H1 (cell line): ENCODE data around the gene DIABLO. TPM values are rescaled to one million over a fixed set of nuclear protein-coding genes. Genes with fewer than 3 reads are reported as not detected.
"Not testable (repeated sequence)": the region's sequence is repeated elsewhere in the genome, so short reads cannot be mapped to it uniquely, and the experiment has no call there.

Experiments
- CTCF ChIA-PET: fragments of 300-600 bp; sonication (Branson Sonifier 250); formaldehyde crosslinking; loops from one replicate; lab custom pipeline; 2021; ENCODE audit not compliant: partially characterized antibody; lab: Charles Lee
- POLR2A ChIA-PET: fragments of 300-600 bp; sonication (Branson Sonifier 250); formaldehyde crosslinking; loops from one replicate; lab custom pipeline; 2021; ENCODE audit warnings: inconsistent platforms; ENCODE audit not compliant: partially characterized antibody; lab: Charles Lee
- DNase-seq, 2 experiments: peaks; one replicate each; pipeline versions ENCODE4 v3.0.0 to v3.0.0-alpha.2; 2010 to 2022; ENCODE audit warnings: low spot score in 2 of 2, low read depth in 1 of 2, mixed read lengths in 1 of 2
- FAIRE-seq: peaks from 2 replicates; lab custom pipeline; 2011; peaks lifted over from hg19 to GRCh38; lab: Jason Lieb, UNC
- H2AFZ ChIP-seq: 2 replicates; pipeline ENCODE4 v1.8.1; 2012; ENCODE audit warnings: low read length, inconsistent platforms
- H2AK5ac ChIP-seq: 2 replicates; pipeline ENCODE4 v1.6.1; 2013; ENCODE audit warnings: low read depth, low read length
- H2BK120ac ChIP-seq: replicated peaks from 2 replicates; pipeline ENCODE3; 2013; ENCODE audit warnings: low read depth, low read length, inconsistent platforms
- H2BK12ac ChIP-seq: 2 replicates; pipeline ENCODE4 v1.6.1; 2013; ENCODE audit warnings: low read depth, low read length
- H2BK15ac ChIP-seq: 2 replicates; pipeline ENCODE4 v1.6.1; 2013; ENCODE audit warnings: low read length
- H2BK20ac ChIP-seq: 2 replicates; pipeline ENCODE4 v1.6.1; 2013; ENCODE audit warnings: low read length
- H2BK5ac ChIP-seq: 2 replicates; pipeline ENCODE4 v1.6.1; 2013; ENCODE audit warnings: low read depth, low read length
- H3K14ac ChIP-seq: 2 replicates; pipeline ENCODE4 v1.6.1; 2013; ENCODE audit warnings: inconsistent platforms; ENCODE audit not compliant: insufficient read length
- H3K18ac ChIP-seq: 2 replicates; pipeline ENCODE4 v1.6.1; 2013; ENCODE audit warnings: low read length; ENCODE audit errors: extremely low read depth
- H3K23ac ChIP-seq: 2 replicates; pipeline ENCODE4 v1.6.1; 2013; ENCODE audit warnings: inconsistent platforms; ENCODE audit not compliant: insufficient read length
- H3K23me2 ChIP-seq: 2 replicates; pipeline ENCODE4 v1.6.1; 2013; ENCODE audit warnings: low read depth, low read length
- H3K27ac ChIP-seq: 2 replicates; pipeline ENCODE4 v1.6.1; 2011; ENCODE audit warnings: low read depth, low read length, inconsistent platforms
- H3K27me3 ChIP-seq, 4 experiments: replicated peaks in 1 of 4; 1 replicate in 1 of 4; 2 replicates in 3 of 4; pipeline versions ENCODE4 v1.6.1 to v1.8.1; 2011 to 2013; ENCODE audit warnings: low read length in 3 of 4, mild to moderate bottlenecking in 3 of 4, inconsistent platforms in 2 of 4, mixed read lengths in 2 of 4, moderate library complexity in 1 of 4; ENCODE audit not compliant: control insufficient read depth in 3 of 4, insufficient read depth in 3 of 4; ENCODE audit errors: extremely low read depth in 1 of 4
- H3K36me3 ChIP-seq, 4 experiments: 2 replicates each; pipeline versions ENCODE4 v1.6.1 to v1.8.1; 2011 to 2013; ENCODE audit warnings: mild to moderate bottlenecking in 4 of 4, low read length in 3 of 4, moderate library complexity in 2 of 4, control low read depth in 1 of 4, inconsistent platforms in 1 of 4; ENCODE audit not compliant: insufficient read depth in 4 of 4, control insufficient read depth in 2 of 4
- H3K4ac ChIP-seq: replicated peaks from 2 replicates; pipeline ENCODE3; 2013; ENCODE audit warnings: low read length, low read depth, mixed read lengths, inconsistent platforms; ENCODE audit not compliant: insufficient read length
- H3K4me1 ChIP-seq, 4 experiments: replicated peaks in 1 of 4; 1 replicate in 1 of 4; 2 replicates in 3 of 4; pipeline versions ENCODE4 v1.6.1 to v1.8.1; 2011 to 2013; ENCODE audit warnings: low read length in 3 of 4, inconsistent platforms in 2 of 4, mixed read lengths in 1 of 4; ENCODE audit not compliant: insufficient read depth in 4 of 4, control insufficient read depth in 3 of 4
- H3K4me2 ChIP-seq, 2 experiments: 2 replicates each; pipeline versions ENCODE4 v1.6.1 to v1.8.1; 2011 to 2013; ENCODE audit warnings: low read depth in 2 of 2, low read length in 2 of 2, control low read depth in 1 of 2, inconsistent platforms in 1 of 2, mild to moderate bottlenecking in 1 of 2; ENCODE audit not compliant: insufficient read depth in 1 of 2
- H3K4me3 ChIP-seq, 4 experiments: fragments of 200-600, 300-600 bp in 1 of 4; sonication (generic), shearing (Covaris generic), sonication (Bioruptor Twin) in 1 of 4; 2 replicates each; pipeline versions ENCODE4 v1.5.1 to v1.8.1; 2011 to 2016; ENCODE audit warnings: low read length in 4 of 4, low read depth in 3 of 4, control low read depth in 2 of 4, inconsistent platforms in 2 of 4, mild to moderate bottlenecking in 2 of 4, mixed read lengths in 1 of 4, moderate library complexity in 1 of 4; ENCODE audit not compliant: insufficient read depth in 2 of 4; ENCODE audit errors: extremely low read depth in 1 of 4
- H3K56ac ChIP-seq: replicated peaks from 2 replicates; pipeline ENCODE3; 2013; ENCODE audit warnings: low read depth, mild to moderate bottlenecking, mixed read lengths, low read length, inconsistent platforms; ENCODE audit not compliant: insufficient read length
- H3K79me1 ChIP-seq: 2 replicates; pipeline ENCODE4 v1.6.1; 2013; ENCODE audit warnings: low read depth, low read length, control low read depth
- H3K79me2 ChIP-seq, 2 experiments: 2 replicates each; pipeline versions ENCODE4 v1.6.1 to v1.8.1; 2012 to 2013; ENCODE audit warnings: low read length in 2 of 2, mild to moderate bottlenecking in 2 of 2, inconsistent platforms in 1 of 2; ENCODE audit not compliant: insufficient read depth in 2 of 2, control insufficient read depth in 1 of 2
- H3K9ac ChIP-seq, 4 experiments: replicated peaks in 1 of 4; 1 replicate in 1 of 4; 2 replicates in 3 of 4; pipeline versions ENCODE4 v1.6.1 to v1.8.1; 2011 to 2013; ENCODE audit warnings: low read depth in 3 of 4, low read length in 3 of 4, control low read depth in 2 of 4, mild to moderate bottlenecking in 2 of 4, moderate library complexity in 2 of 4, inconsistent platforms in 1 of 4; ENCODE audit errors: extremely low read depth in 1 of 4
- H3K9me3 ChIP-seq, 2 experiments: 2 replicates each; pipeline versions ENCODE4 v1.6.1 to v1.8.1; 2012 to 2013; ENCODE audit warnings: mild to moderate bottlenecking in 2 of 2, moderate library complexity in 2 of 2, control low read depth in 1 of 2, inconsistent platforms in 1 of 2, low read depth in 1 of 2, low read length in 1 of 2, mixed read lengths in 1 of 2; ENCODE audit not compliant: insufficient read depth in 2 of 2
- H4K20me1 ChIP-seq, 2 experiments: replicated peaks in 1 of 2; 2 replicates each; pipeline versions ENCODE3 to v1.8.1; 2011 to 2013; ENCODE audit warnings: inconsistent platforms in 2 of 2, low read length in 2 of 2, mild to moderate bottlenecking in 1 of 2; ENCODE audit not compliant: insufficient read depth in 2 of 2, control insufficient read depth in 1 of 2
- H4K5ac ChIP-seq: 2 replicates; pipeline ENCODE4 v1.6.1; 2013; ENCODE audit warnings: low read length, low read depth, mixed read lengths, inconsistent platforms; ENCODE audit not compliant: insufficient read length
- H4K8ac ChIP-seq: 2 replicates; pipeline ENCODE4 v1.8.0; 2013; ENCODE audit warnings: mild to moderate bottlenecking, moderate library complexity, low read length, inconsistent platforms; ENCODE audit not compliant: insufficient read depth; ENCODE audit errors: extremely low read depth
- H4K91ac ChIP-seq: replicated peaks from 2 replicates; pipeline ENCODE3; 2013; ENCODE audit warnings: low read length, mixed read lengths, inconsistent platforms; ENCODE audit not compliant: insufficient read length
- WGBS, 2 experiments: shearing (Covaris generic) in 1 of 2; methylation state at CpG; one replicate each; pipeline versions ENCODE4 v1.1.6 to v1.1.7; 2013 to 2015; ENCODE audit warnings: low lambda C conversion rate in 2 of 2, mixed read lengths in 2 of 2, inconsistent platforms in 1 of 2, low coverage in 1 of 2, missing lambda C conversion rate in 1 of 2; ENCODE audit not compliant: insufficient replicate concordance in 2 of 2, insufficient coverage in 1 of 2, insufficient read length in 1 of 2; ENCODE audit errors: extremely low coverage in 1 of 2, missing lambda C conversion rate in 1 of 2; 5-methylcytosine and 5-hydroxymethylcytosine counted together
- polyA plus RNA-seq, 7 experiments: library from polyadenylated mRNA; depleted of rRNA in 3 of 7; stranded (reverse) in 5 of 7; unstranded in 2 of 7; fragments of >200 nt in 5 of 7; fragments of 200-250 nt in 2 of 7; gene quantifications; 1 replicate in 5 of 7; 2 replicates in 1 of 7; 4 replicates in 1 of 7; pipeline versions ENCODE4 v1.2.1 to v1.2.3, GENCODE V29; 2011 to 2013; ENCODE audit warnings: missing spikeins in 2 of 7, mixed read lengths in 2 of 7
- total RNA-seq: library from RNA; stranded (reverse); fragmentation: NEBNext Ultra II Directional; extraction: Animal tissue kit (Norgen Biotek cat#: 25700); gene quantifications from 2 replicates; pipeline ENCODE4 v1.2.1, GENCODE V29; 2021

DIABLO gene
- total and polyA plus RNA-seq, 2 of the 8 experiments (the other 6 are each of a cell fraction or from before 2014, with no cell fraction given): 65.2 to 68.3 TPM

DNA sequence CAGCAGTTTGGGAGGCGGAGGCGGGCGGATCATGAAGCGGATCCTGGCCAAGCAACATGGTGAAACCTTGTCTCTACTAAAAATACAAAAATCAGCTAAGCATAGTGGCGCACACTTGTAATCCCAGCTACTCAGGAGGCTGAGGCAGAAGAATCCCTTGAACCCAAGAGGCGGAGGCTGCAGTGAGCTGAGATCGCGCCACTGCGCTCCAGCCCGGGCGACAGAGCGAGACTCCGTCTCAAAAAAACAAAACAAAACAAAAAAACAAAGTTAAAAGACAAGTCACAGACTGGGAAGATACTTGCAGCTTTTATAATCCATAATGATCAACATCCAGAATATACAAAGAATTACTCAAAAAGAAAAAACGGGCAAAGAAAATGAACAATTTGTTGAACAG is 34.9 kb upstream of the DIABLO start:
- not testable (repeated sequence) for H2AFZ ChIP-seq, H3K4me3 ChIP-seq, H3K23me2 ChIP-seq, H2BK20ac ChIP-seq, H3K27ac ChIP-seq, H3K14ac ChIP-seq, H2BK5ac ChIP-seq, H2BK15ac ChIP-seq, H4K91ac ChIP-seq, H3K18ac ChIP-seq, H3K4me2 ChIP-seq, H3K9me3 ChIP-seq, H4K8ac ChIP-seq, H3K23ac ChIP-seq, H2BK120ac ChIP-seq, H3K27me3 ChIP-seq, DNase-seq, H3K4ac ChIP-seq, H3K79me1 ChIP-seq, H4K20me1 ChIP-seq, H3K79me2 ChIP-seq, H3K9ac ChIP-seq, FAIRE-seq, H3K4me1 ChIP-seq, H2BK12ac ChIP-seq, H3K56ac ChIP-seq, H2AK5ac ChIP-seq, H4K5ac ChIP-seq
- ChIA-PET CTCF (interaction anchor here (1.2 kb wide), 1 partner anchor 95 kb away, joined by 3 read pairs; no protein-coding TSS in a partner anchor), POLR2A (interaction anchor here (2.1 kb wide), 1 partner anchor 10 kb away, joined by 5 read pairs; no protein-coding TSS in a partner anchor)
- peaks cover 0 to 28% (median 11%) of the 10 kb centered on the region in 4 experiments; a peak in 5 of 8 replicates for H3K36me3 ChIP-seq
- 85% methylated on average over 14 of the region's 14 CpGs; no CpG with 5 or more reads in 1 of the 2 experiments for WGBS, 2 experiments

- CTCF ChIA-PET, H3K14ac ChIP-seq: not testable (repeated sequence)
- POLR2A ChIA-PET: interaction anchor here (0.8 to 0.9 kb wide), 2 partner anchors 11 to 35 kb away, joined by 3 read pairs; no protein-coding TSS in a partner anchor
Observed at GRCh38 chr12:122258939-122259338, 33.1 kb upstream of the DIABLO start.

More at GRCh38 chr12:122258939-122259338, 33.1 kb upstream of the DIABLO start:
- not testable (repeated sequence) for H3K27ac ChIP-seq, H3K9me3 ChIP-seq, H3K4ac ChIP-seq, H3K4me2 ChIP-seq, H3K56ac ChIP-seq, H3K27me3 ChIP-seq, H2BK120ac ChIP-seq, H2AFZ ChIP-seq, H4K8ac ChIP-seq, H2BK5ac ChIP-seq, H3K79me1 ChIP-seq, H2BK12ac ChIP-seq, H3K9ac ChIP-seq, H2BK20ac ChIP-seq, H3K79me2 ChIP-seq, H3K23ac ChIP-seq, H4K91ac ChIP-seq, FAIRE-seq, H3K4me3 ChIP-seq, H4K5ac ChIP-seq, H2AK5ac ChIP-seq, H3K4me1 ChIP-seq, H3K23me2 ChIP-seq, H3K18ac ChIP-seq, H4K20me1 ChIP-seq, DNase-seq, H2BK15ac ChIP-seq
- 93% methylated on average over 3 of the region's 4 CpGs; no CpG with 5 or more reads in 1 of the 2 experiments for WGBS, 2 experiments
- peaks cover 0 to 27% (median 11%) of the 10 kb centered on the region in 4 experiments; a peak in 5 of 8 replicates for H3K36me3 ChIP-seq
